ENCODE data around the gene FEV. TPM values are rescaled to one million over a fixed set of nuclear protein-coding genes. Genes with fewer than 3 reads are reported as not detected.
A peak's percentile ranks its signal among the peaks of the same experiment; 100 is the strongest.

FEV gene
- polyA plus RNA-seq, 1 donor (not counting 4 experiments of a cell fraction or from before 2014, with no cell fraction given) = not detected

DNA sequence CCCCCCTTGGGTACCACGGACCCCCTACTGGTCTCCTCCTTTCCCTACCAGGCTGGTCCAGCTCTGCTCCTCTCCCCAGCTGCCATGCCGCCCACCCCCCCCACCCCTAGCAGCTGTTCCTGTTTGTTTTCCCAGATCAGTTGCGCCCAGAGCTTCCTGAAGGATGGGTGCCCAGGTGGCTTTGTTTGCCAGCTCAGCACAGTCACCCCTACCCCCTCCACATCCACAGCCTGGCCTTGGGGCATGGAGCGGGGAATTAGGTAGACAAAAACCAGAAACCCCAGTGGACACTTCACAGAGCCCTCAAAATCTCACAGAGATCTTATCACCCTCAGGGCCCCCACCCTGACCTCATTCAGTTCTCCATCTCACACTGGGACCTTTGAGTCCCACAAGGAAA lies 12.0 kb upstream of the FEV start:
- H2AFZ ChIP-seq (ENCODE audit: control insufficient read depth, low read length) = no peak overlapping the region
- dilution Hi-C loops (cut with MboI; ENCODE audit: extremely low pct_ligation_motif_present, low sequenced_read_pairs) = no loop called here
- H3K4me1 ChIP-seq (ENCODE audit: control insufficient read depth, extremely low read depth, insufficient read depth, low read length) = peaks cover 14% of the 10 kb centered on the region
- H3K9me3 ChIP-seq (ENCODE audit: control insufficient read depth, low read depth, low read length) = no peaks in the 10 kb centered on the region
- no peak overlapping the region for H3K9ac ChIP-seq (ENCODE audit: control insufficient read depth, extremely low read depth, insufficient read depth, low read length)
- H3K27ac ChIP-seq (ENCODE audit: control insufficient read depth, insufficient read depth, low read length) = no peak overlapping the region
- DNase-seq (ENCODE audit: low read depth, low spot score) (no peak), FAIRE-seq (no peak)
- TF ChIP-seq, protein P1, sequence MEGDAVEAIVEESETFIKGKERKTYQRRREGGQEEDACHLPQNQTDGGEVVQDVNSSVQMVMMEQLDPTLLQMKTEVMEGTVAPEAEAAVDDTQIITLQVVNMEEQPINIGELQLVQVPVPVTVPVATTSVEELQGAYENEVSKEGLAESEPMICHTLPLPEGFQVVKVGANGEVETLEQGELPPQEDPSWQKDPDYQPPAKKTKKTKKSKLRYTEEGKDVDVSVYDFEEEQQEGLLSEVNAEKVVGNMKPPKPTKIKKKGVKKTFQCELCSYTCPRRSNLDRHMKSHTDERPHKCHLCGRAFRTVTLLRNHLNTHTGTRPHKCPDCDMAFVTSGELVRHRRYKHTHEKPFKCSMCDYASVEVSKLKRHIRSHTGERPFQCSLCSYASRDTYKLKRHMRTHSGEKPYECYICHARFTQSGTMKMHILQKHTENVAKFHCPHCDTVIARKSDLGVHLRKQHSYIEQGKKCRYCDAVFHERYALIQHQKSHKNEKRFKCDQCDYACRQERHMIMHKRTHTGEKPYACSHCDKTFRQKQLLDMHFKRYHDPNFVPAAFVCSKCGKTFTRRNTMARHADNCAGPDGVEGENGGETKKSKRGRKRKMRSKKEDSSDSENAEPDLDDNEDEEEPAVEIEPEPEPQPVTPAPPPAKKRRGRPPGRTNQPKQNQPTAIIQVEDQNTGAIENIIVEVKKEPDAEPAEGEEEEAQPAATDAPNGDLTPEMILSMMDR (optimal IDR thresholded peaks at IDR 0.05 in 1 of 3, IDR thresholded peaks at IDR 0.05 in 1 of 3, conservative IDR thresholded peaks at IDR 0.05 in 1 of 3; ENCODE audit: extremely low read depth in 1 of 3, insufficient read depth in 2 of 3, low read length in 3 of 3) = no peak
- TF ChIP-seq EZH2 (IDR thresholded peaks at IDR 0.05; ENCODE audit: low read length) = no peak
- no peaks in the 10 kb centered on the region for H3K36me3 ChIP-seq (ENCODE audit: control insufficient read depth in 2 of 2, extremely low read depth in 1 of 2, insufficient read depth in 2 of 2, low read length in 2 of 2)
- H3K27me3 ChIP-seq (ENCODE audit: control insufficient read depth, extremely low read depth, insufficient read depth, low read length) = peaks cover 85% of the 10 kb centered on the region
- no peak overlapping the region for H3K4me3 ChIP-seq (ENCODE audit: control insufficient read depth in 2 of 3, extremely low read depth in 1 of 3, insufficient read depth in 2 of 3, low read depth in 1 of 3, low read length in 3 of 3)
- H4K20me1 ChIP-seq (ENCODE audit: control insufficient read depth, extremely low read depth, insufficient read depth, low read length) = peaks cover 4% of the 10 kb centered on the region
- H3K4me2 ChIP-seq (ENCODE audit: control insufficient read depth, extremely low read depth, insufficient read depth, low read depth, low read length) = no peak overlapping the region
- no peaks in the 10 kb centered on the region for H3K9me1 ChIP-seq (ENCODE audit: control insufficient read depth, extremely low read depth, insufficient read depth, low read length)
- H3K79me2 ChIP-seq (ENCODE audit: control insufficient read depth, insufficient read depth, low read length) = no peaks in the 10 kb centered on the region

DNA sequence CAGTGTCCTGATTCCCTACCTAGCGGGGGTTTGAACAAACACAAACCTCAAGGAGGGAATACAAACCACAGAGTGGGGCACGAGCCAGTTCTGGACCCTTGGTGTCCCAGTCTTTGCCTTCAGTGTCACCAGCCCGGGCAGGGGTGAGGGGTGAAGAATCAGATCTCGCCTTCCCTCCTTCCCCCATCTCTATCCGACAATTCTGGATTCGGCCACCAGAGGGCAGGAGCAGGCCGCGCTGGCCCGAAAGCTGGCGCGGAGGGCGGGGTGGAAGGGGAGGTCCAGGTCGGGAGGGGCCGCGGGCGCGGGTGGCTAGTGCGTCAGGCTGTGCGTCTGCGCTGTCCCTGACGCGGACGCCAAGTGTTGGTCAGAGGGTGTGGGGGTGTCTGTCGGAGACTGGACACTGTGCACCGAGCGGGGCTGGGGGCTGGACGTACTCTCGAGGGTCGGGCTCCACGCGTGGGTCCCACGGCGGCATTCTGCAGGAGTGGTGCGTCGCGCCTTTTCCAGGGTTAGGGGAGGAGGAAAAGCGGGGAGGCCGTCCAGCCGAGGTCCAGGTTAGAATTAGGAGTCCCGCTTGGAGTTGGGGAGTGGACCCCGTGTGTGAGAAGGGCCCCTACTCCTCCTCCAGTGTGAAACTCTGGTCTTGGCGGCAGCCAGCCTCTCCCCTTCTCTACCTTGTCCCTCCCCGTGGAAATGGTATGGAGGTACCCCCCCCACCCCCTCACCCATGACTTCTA lies 11.2 kb upstream of the FEV start:
- Histone ChIP-seq H3K27ac (ENCODE audit: control insufficient read depth, insufficient read depth, low read length) (no peak overlapping the region), H3K4me2 (ENCODE audit: control insufficient read depth, extremely low read depth, insufficient read depth, low read depth, low read length) (peak overlapping the region; percentile 70), H3K27me3 (ENCODE audit: control insufficient read depth, extremely low read depth, insufficient read depth, low read length) (peaks cover 85% of the 10 kb centered on the region), H3K79me2 (ENCODE audit: control insufficient read depth, insufficient read depth, low read length) (no peaks in the 10 kb centered on the region), H4K20me1 (ENCODE audit: control insufficient read depth, extremely low read depth, insufficient read depth, low read length) (peaks cover 4% of the 10 kb centered on the region), H3K9me3 (ENCODE audit: control insufficient read depth, low read depth, low read length) (no peaks in the 10 kb centered on the region), H3K9ac (ENCODE audit: control insufficient read depth, extremely low read depth, insufficient read depth, low read length) (no peak overlapping the region), H2AFZ (ENCODE audit: control insufficient read depth, low read length) (peak overlapping the region; percentile 33), H3K4me1 (ENCODE audit: control insufficient read depth, extremely low read depth, insufficient read depth, low read length) (peaks cover 10% of the 10 kb centered on the region), H3K36me3 (ENCODE audit: control insufficient read depth in 2 of 2, extremely low read depth in 1 of 2, insufficient read depth in 2 of 2, low read length in 2 of 2) (no peaks in the 10 kb centered on the region), H3K9me1 (ENCODE audit: control insufficient read depth, extremely low read depth, insufficient read depth, low read length) (no peaks in the 10 kb centered on the region), H3K4me3 (ENCODE audit: control insufficient read depth in 2 of 3, extremely low read depth in 1 of 3, insufficient read depth in 2 of 3, low read depth in 1 of 3, low read length in 3 of 3) (peak overlapping the region; percentile 0 to 49 (median 34))
- TF ChIP-seq, protein P1 (optimal IDR thresholded peaks at IDR 0.05 in 1 of 3, IDR thresholded peaks at IDR 0.05 in 1 of 3, conservative IDR thresholded peaks at IDR 0.05 in 1 of 3; ENCODE audit: extremely low read depth in 1 of 3, insufficient read depth in 2 of 3, low read length in 3 of 3) = peak; percentile 73 to 95 (median 94)
- TF ChIP-seq EZH2 (IDR thresholded peaks at IDR 0.05; ENCODE audit: low read length) = no peak
- FAIRE-seq = peak; percentile 46
- dilution Hi-C loops (cut with MboI; ENCODE audit: extremely low pct_ligation_motif_present, low sequenced_read_pairs) = no loop called here
- DNase-seq (ENCODE audit: low read depth, low spot score) = no peak

Measured in keratinocyte (primary cell).